GM12878 (cell line): Measurements from ENCODE around the gene SUFU. TPM values are rescaled to one million over a fixed set of nuclear protein-coding genes. Genes with fewer than 3 reads are reported as not detected.

Source experiments
- ATAC-seq: fragments of 200-7000 bp; cut with Tn5 transposase; 3 replicates; pipeline ENCODE4 v1.9.1; 2020; ENCODE audit warnings: mild to moderate bottlenecking, moderate library complexity
- BruUV-seq: library from RNA; stranded (reverse); fragments of 400-500 nt; replicated peaks from 2 replicates; lab custom pipeline; 2021; lab: Mats Ljungman, UMichigan
- CTCF ChIA-PET: fragments of 300-600 bp; sonication (Branson Sonifier 250); formaldehyde crosslinking; extraction: SDS; loops from one replicate; lab custom pipeline; 2021; ENCODE audit warnings: inconsistent platforms; lab: Yijun Ruan, JAX
- POLR2A ChIA-PET: fragments of 350-600 bp; formaldehyde crosslinking; extraction: SDS; loops from one replicate; lab custom pipeline; 2021; ENCODE audit warnings: inconsistent platforms; lab: Charles Lee
- RAD21 ChIA-PET: fragments of 300-600 bp; sonication (Branson Sonifier 250); formaldehyde crosslinking; loops from one replicate; lab custom pipeline; 2023; ENCODE audit warnings: antibody characterized with exemption; ENCODE audit not compliant: unreplicated experiment; lab: Charles Lee
- SMC1A ChIA-PET: fragments of 300-600 bp; sonication (Branson Sonifier 250); formaldehyde crosslinking; loops from one replicate; lab custom pipeline; 2023; ENCODE audit not compliant: unreplicated experiment, uncharacterized antibody; lab: Charles Lee
- DNase-seq: peaks from one replicate; pipeline ENCODE4 v3.0.0-alpha.2; 2011; ENCODE audit warnings: low read depth, low spot score
- FAIRE-seq: peaks from 3 replicates; lab custom pipeline; 2011; peaks lifted over from hg19 to GRCh38; lab: Jason Lieb, UNC
- H2AFZ ChIP-seq: 2 replicates; pipeline ENCODE4 v1.6.0; 2011; ENCODE audit warnings: low read depth, low read length, control low read depth; ENCODE audit not compliant: control insufficient read depth
- H3K27ac ChIP-seq: 2 replicates; pipeline ENCODE4 v1.5.1; 2011; ENCODE audit warnings: control low read depth; ENCODE audit not compliant: control insufficient read depth, insufficient read depth
- H3K27me3 ChIP-seq, 2 experiments: replicated peaks in 1 of 2; 2 replicates each; pipeline versions ENCODE4 v1.6.0 to v1.6.1; 2011; ENCODE audit warnings: low read length in 1 of 2; ENCODE audit not compliant: control insufficient read depth in 2 of 2, insufficient read depth in 2 of 2
- H3K36me3 ChIP-seq, 2 experiments: 2 replicates each; pipeline ENCODE4 v1.5.1; 2011; ENCODE audit warnings: low read length in 1 of 2; ENCODE audit not compliant: control insufficient read depth in 2 of 2, insufficient read depth in 2 of 2
- H3K4me1 ChIP-seq: 2 replicates; pipeline ENCODE4 v1.6.1; 2011; ENCODE audit warnings: mild to moderate bottlenecking, low read length, moderate library complexity, mixed read lengths; ENCODE audit not compliant: control insufficient read depth, insufficient read depth
- H3K4me2 ChIP-seq: 2 replicates; pipeline ENCODE4 v1.6.0; 2011; ENCODE audit warnings: control low read depth; ENCODE audit not compliant: control insufficient read depth, insufficient read depth
- H3K4me3 ChIP-seq: fragments of 200-600 bp; sonication (generic); 2 replicates; pipeline ENCODE4 v1.5.1; 2016
- H3K79me2 ChIP-seq: 2 replicates; pipeline ENCODE4 v1.6.0; 2011; ENCODE audit warnings: low read length; ENCODE audit not compliant: control insufficient read depth, insufficient read depth
- H3K9ac ChIP-seq: 2 replicates; pipeline ENCODE4 v1.8.0; 2011; ENCODE audit warnings: low read length, control low read depth, mixed read lengths; ENCODE audit not compliant: control insufficient read depth, insufficient read depth
- H3K9me3 ChIP-seq: replicated peaks from 3 replicates; pipeline ENCODE4 v1.5.1; 2011; ENCODE audit warnings: mild to moderate bottlenecking, low read length; ENCODE audit not compliant: control insufficient read depth, insufficient read depth
- H4K20me1 ChIP-seq: 2 replicates; pipeline ENCODE4 v1.6.0; 2011; ENCODE audit not compliant: control insufficient read depth, insufficient read depth
- ATF7 ChIP-seq: fragments of 450-650 bp; IDR thresholded peaks from 2 replicates; pipeline ENCODE4 v1.6.1; 2016; ENCODE audit warnings: low read depth, mild to moderate bottlenecking
- BRCA1 ChIP-seq: IDR thresholded peaks from 2 replicates; pipeline ENCODE4 v1.6.1; 2011; ENCODE audit warnings: low read depth, low read length, improper control_type of control experiment
- E4F1 ChIP-seq: fragments of 450-650 bp; IDR thresholded peaks from 2 replicates; pipeline ENCODE4 v1.6.1; 2018; ENCODE audit warnings: borderline replicate concordance, mild to moderate bottlenecking; ENCODE audit not compliant: partially characterized antibody
- ETV6 ChIP-seq, 2 experiments: fragments of 450-650 bp in 1 of 2; IDR thresholded peaks in 1 of 2; conservative IDR thresholded peaks in 1 of 2; 2 replicates each; pipeline ENCODE4 v1.6.1; 2014; ENCODE audit warnings: antibody characterized with exemption in 1 of 2, borderline replicate concordance in 1 of 2, low read depth in 1 of 2, mild to moderate bottlenecking in 1 of 2, moderate library complexity in 1 of 2
- FOXM1 ChIP-seq: IDR thresholded peaks from 2 replicates; pipeline ENCODE4 v1.6.1; 2012; ENCODE audit warnings: low read depth, mild to moderate bottlenecking, inconsistent platforms, low read length, moderate library complexity
- GATAD2B ChIP-seq: fragments of 450-650 bp; conservative IDR thresholded peaks from 2 replicates; pipeline ENCODE4 v1.6.1; 2017; ENCODE audit warnings: low read depth, mild to moderate bottlenecking, moderate library complexity
- IRF3 ChIP-seq: fragments of 450-650 bp; IDR thresholded peaks from 2 replicates; pipeline ENCODE4 v1.6.1; 2014; ENCODE audit warnings: mild to moderate bottlenecking
- MYC ChIP-seq: IDR thresholded peaks from 2 replicates; pipeline ENCODE4 v1.6.1; 2011; ENCODE audit warnings: mild to moderate bottlenecking, low read length, moderate library complexity, inconsistent platforms; ENCODE audit not compliant: insufficient read depth, insufficient replicate concordance, insufficient read length, severe bottlenecking
- NFYB ChIP-seq: IDR thresholded peaks from 2 replicates; pipeline ENCODE4 v1.6.1; 2011; ENCODE audit warnings: low read depth, mild to moderate bottlenecking, low read length, improper control_type of control experiment, moderate library complexity; ENCODE audit not compliant: insufficient read depth
- POLR2AphosphoS2 ChIP-seq: IDR thresholded peaks from 2 replicates; pipeline ENCODE4 v1.6.1; 2011; ENCODE audit warnings: low read depth, mild to moderate bottlenecking, low read length, improper control_type of control experiment, moderate library complexity
- RUNX3 ChIP-seq: IDR thresholded peaks from 2 replicates; pipeline ENCODE4 v1.6.1; 2012; ENCODE audit warnings: low read length, inconsistent platforms
- SIN3A ChIP-seq: IDR thresholded peaks from 2 replicates; pipeline ENCODE4 v1.6.1; 2012; ENCODE audit warnings: low read depth, low read length, improper control_type of control experiment
- SMAD1 ChIP-seq: fragments of 450-650 bp; IDR thresholded peaks from 2 replicates; pipeline ENCODE4 v1.6.1; 2018; ENCODE audit warnings: mild to moderate bottlenecking, low read depth; ENCODE audit not compliant: partially characterized antibody
- YBX1 ChIP-seq: fragments of 450-650 bp; IDR thresholded peaks from 2 replicates; pipeline ENCODE4 v1.6.1; 2016; ENCODE audit warnings: antibody characterized with exemption
- ZBTB11 ChIP-seq: fragments of 450-650 bp; formaldehyde crosslinking; IDR thresholded peaks from 2 replicates; pipeline ENCODE4 v1.5.0; 2022; ENCODE audit warnings: mild to moderate bottlenecking, missing genetic modification characterization
- ZNF24 ChIP-seq: fragments of 450-650 bp; IDR thresholded peaks from 2 replicates; pipeline ENCODE4 v1.6.1; 2017; ENCODE audit warnings: antibody characterized with exemption, mild to moderate bottlenecking
- ZNF384 ChIP-seq: IDR thresholded peaks from 2 replicates; pipeline ENCODE4 v1.6.1; 2012; ENCODE audit warnings: low read depth, mild to moderate bottlenecking, low read length, improper control_type of control experiment, borderline replicate concordance
- WGBS: methylation state at CpG from one replicate; pipeline ENCODE4 v1.1.6; 2016; ENCODE audit warnings: low lambda C conversion rate; ENCODE audit not compliant: insufficient replicate concordance, insufficient coverage; ENCODE audit errors: missing lambda C conversion rate; 5-methylcytosine and 5-hydroxymethylcytosine counted together
- in situ Hi-C: fragments of 300-500 bp; cut with MboI; formaldehyde crosslinking; loops from 9 replicates; pipeline ENCODE4 v1.14.3; 2018; ENCODE audit warnings: mixed read lengths
- intact Hi-C: fragments of 100-400 bp; cut with micrococcal nuclease; formaldehyde crosslinking; loops from one replicate; pipeline ENCODE4 v1.14.2; 2022; ENCODE audit not compliant: unreplicated experiment
- polyA plus RNA-seq, 11 experiments: library from polyadenylated mRNA; depleted of rRNA in 4 of 11; unstranded in 6 of 11; stranded (reverse) in 5 of 11; fragments of >200 nt; fragmentation: Nextera tagmentation in 4 of 11; fragmentation: Illumina TruSeq in 1 of 11; extraction: Ambion mirVana in 4 of 11; extraction: Trizol in 1 of 11; gene quantifications; 1 replicate in 1 of 11; 2 replicates in 10 of 11; pipeline versions ENCODE4 v1.2.1 to v1.2.3, GENCODE V29; 2011 to 2016; ENCODE audit warnings: inconsistent platforms in 2 of 11, missing spikeins in 2 of 11, low read depth in 1 of 11
- total RNA-seq, 4 experiments: library from RNA; depleted of rRNA in 3 of 4; stranded (reverse); fragments of >200 nt in 3 of 4; fragmentation: Illumina TruSeq in 1 of 4; extraction: Trizol in 1 of 4; gene quantifications; 2 replicates each; pipeline versions ENCODE4 v1.2.1 to v1.2.3, GENCODE V29; 2013 to 2021

SUFU gene
- total and polyA plus RNA-seq, 10 of the 15 experiments (the other 5 are each of a cell fraction or from before 2014, with no cell fraction given): 0.68 to 7.7 (median 2.4) TPM

- H3K4me3 ChIP-seq: no peak overlapping the region
- SMC1A ChIA-PET: interaction anchor here (0.9 kb wide), 1 partner anchor 15 kb away, joined by 3 read pairs; no protein-coding TSS in a partner anchor
- TF ChIP-seq ETV6 (conservative IDR thresholded peaks at IDR 0.05 in 1 of 2, IDR thresholded peaks at IDR 0.05 in 1 of 2; ENCODE audit: borderline replicate concordance in 1 of 2, low read depth in 1 of 2) (no peak), POLR2AphosphoS2 (no peak), SIN3A (no peak), SMAD1 (no peak), GATAD2B (no peak), RUNX3 (no peak), MYC (no peak), IRF3 (no peak), ZNF384 (no peak), ZBTB11 (CRISPR knock-in tag) (no peak), NFYB (no peak), E4F1 (no peak), ATF7 (no peak), YBX1 (no peak), FOXM1 (no peak), BRCA1 (no peak), ZNF24 (no peak)
- TF ChIP-seq, all 136 proteins: peak for 0
- Histone ChIP-seq H2AFZ (no peak overlapping the region), H3K36me3 (no peaks in the 10 kb centered on the region), H3K9me3 (no peaks in the 10 kb centered on the region), H4K20me1 (no peaks in the 10 kb centered on the region), H3K79me2 (no peaks in the 10 kb centered on the region), H3K4me2 (no peak overlapping the region), H3K27ac (no peak overlapping the region), H3K4me1 (peaks cover 4% of the 10 kb centered on the region; the same call in 1 of the 2 replicates), H3K27me3 (no peaks in the 10 kb centered on the region), H3K9ac (no peak overlapping the region)
- 57% methylated on average over 6 of the region's 6 CpGs for WGBS
- ATAC-seq: no peak
- DNase-seq: no peak
- no peak for FAIRE-seq
- CTCF ChIA-PET: interaction anchor here (3.1 kb wide), 1 partner anchor 12 kb away, joined by 12 read pairs; no protein-coding TSS in a partner anchor
- intact Hi-C loops (no loop called here), in situ Hi-C loops (no loop called here)
- POLR2A ChIA-PET: no interaction called here
- RAD21 ChIA-PET: no interaction called here
- BruUV-seq: no TSS peak
These were observed 36.5 kb upstream of the SUFU start for GRCh38 chr10:102467318-102467717.
